Activated naive CD4-positive, alpha-beta T cell treated with anti-CD3 and anti-CD28 coated beads, Interleukin-2, amount 10 ng/mL, durations not matched to agents 7 days and 5 days (primary cell): ENCODE results near the gene GLUL.

Source experiments
- CTCF ChIA-PET: fragments of 350-600 bp; sonication (Branson Sonifier 250); formaldehyde crosslinking; loops from one replicate; lab custom pipeline; 2021; ENCODE audit warnings: antibody characterized with exemption; lab: Charles Lee
- DNase-seq: peaks from one replicate; pipeline ENCODE4 v3.0.0-alpha.2; 2020
- H3K27ac Mint-ChIP-seq: one replicate; pipeline ENCODE4 v1.8.0; 2021; ENCODE audit warnings: mild to moderate bottlenecking, moderate library complexity, mixed read lengths
- H3K27me3 Mint-ChIP-seq: one replicate; pipeline ENCODE4 v1.8.0; 2021; ENCODE audit warnings: mild to moderate bottlenecking, mixed read lengths
- H3K36me3 Mint-ChIP-seq: one replicate; pipeline ENCODE4 v1.8.0; 2021; ENCODE audit warnings: mixed read lengths
- H3K4me1 Mint-ChIP-seq: one replicate; pipeline ENCODE4 v1.8.0; 2021; ENCODE audit warnings: mixed read lengths
- H3K4me3 Mint-ChIP-seq: one replicate; pipeline ENCODE4 v1.8.0; 2021; ENCODE audit warnings: mild to moderate bottlenecking, moderate library complexity, mixed read lengths
- H3K9me3 Mint-ChIP-seq: one replicate; pipeline ENCODE4 v1.8.0; 2021; ENCODE audit warnings: mixed read lengths

The GLUL gene

DNA sequence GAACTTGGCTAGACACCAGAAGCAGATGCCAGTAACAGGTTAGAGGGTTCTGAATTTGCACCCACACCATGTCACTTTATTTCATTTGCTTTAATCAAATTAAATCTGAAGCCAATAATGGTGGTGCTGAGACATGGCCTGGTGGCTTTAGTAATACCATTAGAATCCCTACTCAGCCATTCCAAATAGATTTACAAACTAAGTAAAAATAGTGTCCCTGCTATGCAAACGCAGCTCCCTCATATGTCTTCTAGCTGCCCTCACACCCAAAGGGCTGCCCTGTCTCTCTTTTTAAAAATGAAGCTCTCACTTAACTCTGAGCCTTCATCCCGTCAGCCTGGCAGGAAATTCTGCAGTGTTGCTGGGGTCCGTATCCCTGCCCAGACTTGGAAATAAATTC lies 21.1 kb downstream of the GLUL start:
- peaks cover 37% of the 10 kb centered on the region for H3K27me3 Mint-ChIP-seq

DNA sequence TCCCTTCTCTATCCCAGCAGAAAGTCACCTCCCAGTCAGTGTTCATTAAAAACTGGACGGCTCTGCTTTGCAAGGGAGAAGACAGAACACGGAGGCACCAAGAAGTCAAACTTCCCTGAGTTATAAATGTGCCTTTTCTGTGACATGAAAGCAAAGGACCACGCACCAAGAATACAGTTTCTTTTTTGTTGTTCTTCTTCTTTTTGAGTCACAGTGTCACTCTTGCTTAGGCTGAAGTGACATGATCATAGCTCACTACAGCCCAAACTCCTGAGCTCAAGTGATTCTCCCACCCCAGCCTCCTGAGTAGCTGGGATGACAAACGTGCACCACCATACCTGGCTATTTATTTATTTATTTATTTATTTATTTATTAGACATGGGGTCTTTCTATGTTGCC lies 22.7 kb downstream of the GLUL start:
- H3K4me3 Mint-ChIP-seq: no peak overlapping the region
- peaks cover 33% of the 10 kb centered on the region for H3K27me3 Mint-ChIP-seq
- H3K4me1 Mint-ChIP-seq: no peaks in the 10 kb centered on the region
- CTCF ChIA-PET: no interaction called here
- no peak overlapping the region for H3K27ac Mint-ChIP-seq
- H3K36me3 Mint-ChIP-seq: peaks cover 2% of the 10 kb centered on the region
- H3K9me3 Mint-ChIP-seq: no peaks in the 10 kb centered on the region
- DNase-seq: no peak

More for the DNA sequence above, 21.1 kb downstream of the GLUL start:
- Mint-ChIP-seq H3K9me3 (no peaks in the 10 kb centered on the region), H3K4me1 (no peaks in the 10 kb centered on the region), H3K27ac (no peak overlapping the region), H3K36me3 (peaks cover 2% of the 10 kb centered on the region), H3K4me3 (no peak overlapping the region)
- DNase-seq: no peak
- CTCF ChIA-PET: interaction anchor here (0.7 kb wide), 1 partner anchor 313 kb away, joined by 3 read pairs; no protein-coding TSS in a partner anchor

GRCh38 chr1:182368358-182368757 lies 23.2 kb downstream of the GLUL start:
- DNase-seq: no peak
- peaks cover 32% of the 10 kb centered on the region for H3K27me3 Mint-ChIP-seq
- H3K9me3 Mint-ChIP-seq: no peaks in the 10 kb centered on the region
- H3K4me1 Mint-ChIP-seq: no peaks in the 10 kb centered on the region
- H3K4me3 Mint-ChIP-seq: no peak overlapping the region
- no peak overlapping the region for H3K27ac Mint-ChIP-seq
- H3K36me3 Mint-ChIP-seq: peaks cover 2% of the 10 kb centered on the region
- CTCF ChIA-PET: no interaction called here

- no peaks in the 10 kb centered on the region for H3K9me3 Mint-ChIP-seq
- CTCF ChIA-PET: no interaction called here
- H3K4me3 Mint-ChIP-seq: no peak overlapping the region
- H3K27me3 Mint-ChIP-seq: peaks cover 32% of the 10 kb centered on the region
- H3K4me1 Mint-ChIP-seq: no peaks in the 10 kb centered on the region
- peaks cover 2% of the 10 kb centered on the region for H3K36me3 Mint-ChIP-seq
- H3K27ac Mint-ChIP-seq: no peak overlapping the region
- DNase-seq: no peak
These were observed 23.7 kb downstream of the GLUL start for GRCh38 chr1:182367926-182368325.

DNA sequence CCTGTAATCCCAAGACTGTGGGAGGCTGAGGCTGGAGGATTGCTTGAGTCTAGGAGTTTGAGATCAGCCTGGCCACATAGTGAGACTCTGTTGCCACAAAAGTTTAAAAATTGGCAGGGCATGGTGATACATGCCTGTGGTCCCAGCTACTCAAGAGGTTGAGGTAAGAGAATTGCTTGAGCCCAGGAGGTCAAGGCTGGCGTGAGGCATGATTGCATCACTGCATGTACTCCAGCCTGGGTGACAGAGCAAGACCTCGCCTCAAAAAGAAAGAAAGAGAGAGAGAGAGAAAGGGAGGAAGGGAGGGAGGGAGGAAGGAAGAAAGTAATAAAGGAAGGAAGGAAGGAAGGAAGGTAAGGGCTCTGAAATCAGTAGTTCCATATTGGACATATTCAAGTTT lies 25.0 kb downstream of the GLUL start:
- Mint-ChIP-seq H3K4me1 (no peaks in the 10 kb centered on the region), H3K4me3 (no peak overlapping the region), H3K9me3 (no peaks in the 10 kb centered on the region), H3K27ac (no peak overlapping the region), H3K27me3 (peaks cover 32% of the 10 kb centered on the region), H3K36me3 (peaks cover 2% of the 10 kb centered on the region)
- DNase-seq: no peak
- CTCF ChIA-PET: interaction anchor here (1.0 kb wide), 1 partner anchor 56 kb away, joined by 3 read pairs; no protein-coding TSS in a partner anchor

GRCh38 chr1:182359645-182360044 lies 31.9 kb downstream of the GLUL start:
- Mint-ChIP-seq H3K27ac (no peak overlapping the region), H3K27me3 (peaks cover 26% of the 10 kb centered on the region), H3K4me1 (no peaks in the 10 kb centered on the region), H3K4me3 (no peak overlapping the region), H3K36me3 (no peaks in the 10 kb centered on the region), H3K9me3 (no peaks in the 10 kb centered on the region)
- CTCF ChIA-PET: no interaction called here
- no peak for DNase-seq

DNA sequence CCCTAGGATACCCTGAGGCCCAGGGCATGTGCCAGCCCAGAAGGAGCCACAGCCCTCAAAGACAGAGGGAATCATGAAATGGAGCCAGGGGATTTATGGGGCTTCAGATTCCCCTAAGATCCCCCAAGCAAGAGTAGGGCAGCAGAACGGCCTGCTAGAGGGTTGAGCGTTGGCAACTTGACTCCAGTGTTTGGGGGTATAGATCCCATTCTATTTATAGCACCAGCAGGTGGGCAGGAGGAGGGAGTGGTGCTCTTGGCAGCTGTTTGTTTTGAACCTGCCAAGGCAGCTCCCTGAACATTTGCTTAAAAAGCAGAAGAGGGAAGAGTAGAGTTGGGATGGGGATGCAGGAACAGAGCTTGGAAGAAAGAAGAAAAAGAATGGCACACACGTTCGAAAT lies 33.7 kb downstream of the GLUL start:
- CTCF ChIA-PET: no interaction called here
- DNase-seq: no peak
- H3K9me3 Mint-ChIP-seq: no peaks in the 10 kb centered on the region
- no peaks in the 10 kb centered on the region for H3K36me3 Mint-ChIP-seq
- H3K27ac Mint-ChIP-seq: no peak overlapping the region
- H3K27me3 Mint-ChIP-seq: peaks cover 26% of the 10 kb centered on the region
- H3K4me1 Mint-ChIP-seq: no peaks in the 10 kb centered on the region
- H3K4me3 Mint-ChIP-seq: no peak overlapping the region

- no peak overlapping the region for H3K27ac Mint-ChIP-seq
- CTCF ChIA-PET: no interaction called here
These were observed 34.4 kb downstream of the GLUL start for GRCh38 chr1:182357171-182357570.

GRCh38 chr1:182355723-182356098 lies 35.9 kb downstream of the GLUL start:
- no peaks in the 10 kb centered on the region for H3K4me1 Mint-ChIP-seq
- H3K36me3 Mint-ChIP-seq: no peaks in the 10 kb centered on the region
- H3K9me3 Mint-ChIP-seq: no peaks in the 10 kb centered on the region
- H3K4me3 Mint-ChIP-seq: no peak overlapping the region
- CTCF ChIA-PET: interaction anchor here (1.4 kb wide), 1 partner anchor 212 kb away, joined by 3 read pairs; no protein-coding TSS in a partner anchor
- no peak overlapping the region for H3K27ac Mint-ChIP-seq
- DNase-seq: no peak
- peaks cover 26% of the 10 kb centered on the region for H3K27me3 Mint-ChIP-seq

More at GRCh38 chr1:182357171-182357570, 34.4 kb downstream of the GLUL start:
- no peaks in the 10 kb centered on the region for H3K36me3 Mint-ChIP-seq
- peaks cover 26% of the 10 kb centered on the region for H3K27me3 Mint-ChIP-seq
- no peak for DNase-seq
- no peaks in the 10 kb centered on the region for H3K9me3 Mint-ChIP-seq
- H3K4me3 Mint-ChIP-seq: no peak overlapping the region
- H3K4me1 Mint-ChIP-seq: no peaks in the 10 kb centered on the region

DNA sequence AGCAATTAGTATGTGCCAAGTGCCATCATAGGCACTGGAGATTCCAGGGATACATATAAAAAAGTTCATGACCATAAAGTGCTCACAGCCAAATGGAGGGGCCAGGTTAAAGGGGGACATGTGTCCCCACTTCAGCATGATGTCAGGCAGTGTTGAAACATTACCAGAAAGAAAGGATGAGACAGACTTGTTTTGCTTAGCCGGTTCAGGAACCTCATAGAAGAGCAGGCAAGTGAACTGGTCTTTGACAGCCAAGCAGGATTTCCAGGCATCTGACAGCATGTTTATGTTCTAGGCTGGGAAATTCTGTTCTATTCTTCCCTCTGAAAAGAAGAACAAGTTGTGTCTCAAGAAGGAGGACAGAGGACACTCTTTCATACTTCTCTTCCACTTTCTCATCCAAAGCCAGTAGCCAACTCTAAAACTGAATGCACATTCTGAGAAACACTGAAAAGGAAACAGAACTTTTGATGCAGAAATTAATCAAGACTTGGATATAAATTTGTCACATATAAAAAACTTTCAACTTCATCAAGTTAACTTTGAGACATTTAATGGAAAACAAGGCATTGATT lies 39.7 kb downstream of the GLUL start:
- no peaks in the 10 kb centered on the region for H3K9me3 Mint-ChIP-seq
- CTCF ChIA-PET: no interaction called here
- H3K4me1 Mint-ChIP-seq: no peaks in the 10 kb centered on the region
- H3K36me3 Mint-ChIP-seq: no peaks in the 10 kb centered on the region
- H3K27ac Mint-ChIP-seq: no peak overlapping the region
- no peak overlapping the region for H3K4me3 Mint-ChIP-seq
- peaks cover 11% of the 10 kb centered on the region for H3K27me3 Mint-ChIP-seq
- DNase-seq: no peak

DNA sequence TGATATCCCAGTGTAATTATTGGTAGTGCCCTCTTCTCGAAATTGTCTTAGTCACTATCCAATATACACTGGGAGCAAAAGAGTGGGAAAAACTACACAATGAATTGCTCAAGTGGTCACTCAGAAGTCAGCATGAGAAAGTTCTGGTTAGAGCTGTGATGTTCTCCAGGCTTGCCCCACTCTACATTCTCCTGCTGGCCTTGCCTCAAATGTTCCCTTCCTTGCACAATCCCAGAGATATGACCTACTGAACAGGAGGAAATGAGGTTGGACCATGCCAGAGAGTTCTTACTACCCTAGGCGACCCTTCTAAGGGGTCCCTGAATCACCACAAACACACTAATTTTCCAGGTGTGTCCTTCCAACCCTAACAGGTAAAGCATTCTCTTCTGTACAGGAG lies 40.8 kb downstream of the GLUL start:
- no peaks in the 10 kb centered on the region for H3K9me3 Mint-ChIP-seq
- no peak overlapping the region for H3K27ac Mint-ChIP-seq
- H3K4me3 Mint-ChIP-seq: no peak overlapping the region
- CTCF ChIA-PET: no interaction called here
- H3K36me3 Mint-ChIP-seq: no peaks in the 10 kb centered on the region
- H3K27me3 Mint-ChIP-seq: peaks cover 9% of the 10 kb centered on the region
- no peaks in the 10 kb centered on the region for H3K4me1 Mint-ChIP-seq
- no peak for DNase-seq

GRCh38 chr1:182348961-182349747 lies 42.4 kb downstream of the GLUL start:
- H3K27ac Mint-ChIP-seq: no peak overlapping the region
- CTCF ChIA-PET: no interaction called here
- no peaks in the 10 kb centered on the region for H3K9me3 Mint-ChIP-seq
- DNase-seq: no peak
- no peak overlapping the region for H3K4me3 Mint-ChIP-seq
- no peaks in the 10 kb centered on the region for H3K36me3 Mint-ChIP-seq
- no peaks in the 10 kb centered on the region for H3K4me1 Mint-ChIP-seq
- peaks cover 4% of the 10 kb centered on the region for H3K27me3 Mint-ChIP-seq

DNA sequence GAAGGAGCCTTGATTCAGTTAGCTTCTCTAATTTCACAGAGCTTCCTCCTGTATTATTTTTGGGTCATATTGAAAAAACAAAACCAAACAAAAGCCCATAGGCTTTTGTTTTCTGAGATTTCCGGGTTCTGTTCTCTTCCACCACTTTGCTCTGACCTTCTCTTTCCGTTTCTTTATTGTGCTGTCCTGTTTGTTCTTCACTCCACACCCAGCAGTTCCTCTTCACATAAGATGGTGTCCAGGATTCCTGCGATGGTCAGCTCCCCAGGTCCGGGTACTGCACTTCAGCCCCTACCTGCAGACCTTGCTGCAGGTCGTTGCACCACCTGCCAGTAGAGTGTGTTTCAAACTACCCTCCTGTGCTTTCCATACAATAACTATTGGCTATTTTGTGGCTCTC lies 44.6 kb downstream of the GLUL start:
- Mint-ChIP-seq H3K4me1 (no peaks in the 10 kb centered on the region), H3K27ac (no peak overlapping the region), H3K4me3 (no peak overlapping the region), H3K9me3 (no peaks in the 10 kb centered on the region), H3K27me3 (peaks cover 4% of the 10 kb centered on the region), H3K36me3 (no peaks in the 10 kb centered on the region)
- no peak for DNase-seq
- CTCF ChIA-PET: no interaction called here

- Mint-ChIP-seq H3K4me3 (no peak overlapping the region), H3K9me3 (no peaks in the 10 kb centered on the region), H3K36me3 (no peaks in the 10 kb centered on the region), H3K4me1 (no peaks in the 10 kb centered on the region), H3K27ac (no peak overlapping the region), H3K27me3 (peaks cover 14% of the 10 kb centered on the region)
- CTCF ChIA-PET: no interaction called here
- no peak for DNase-seq
These were observed 51.1 kb downstream of the GLUL start for GRCh38 chr1:182340233-182341058.
